Motor neuron (in vitro differentiated cells): ENCODE measurements around the gene RAP1GAP2. TPM values are rescaled to one million over a fixed set of nuclear protein-coding genes. Genes with fewer than 3 reads are reported as not detected.
"Not testable (repeated sequence)": the region's sequence is repeated elsewhere in the genome, so short reads cannot be mapped to it uniquely, and the experiment has no call there.

ENCODE experiments used
- ATAC-seq, 8 experiments: fragments of 200-7000 bp; cut with Tn5 transposase; replicated peaks in 6 of 8; 2 replicates each; pipeline ENCODE4 v1.8.0; 2021; ENCODE audit warnings: mild to moderate bottlenecking in 8 of 8, moderate library complexity in 8 of 8
- H3K27ac ChIP-seq, 2 donors: fragments of 250-450 bp; sonication (Bioruptor Pico); 2 replicates each; pipeline ENCODE4 v1.9.0; 2021; ENCODE audit warnings: antibody characterized with exemption in 2 of 2, mild to moderate bottlenecking in 2 of 2, moderate library complexity in 1 of 2
- H3K4me1 ChIP-seq, 2 donors: fragments of 250-450 bp; sonication (Bioruptor Pico); replicated peaks in 1 of 2; 2 replicates each; pipeline ENCODE4 v1.6.1; 2021; ENCODE audit warnings: antibody characterized with exemption in 2 of 2, mild to moderate bottlenecking in 2 of 2, moderate library complexity in 1 of 2
- H3K4me3 ChIP-seq, 5 donors: fragments of 250-450 bp; sonication (Bioruptor Pico); 2 replicates each; pipeline ENCODE4 v1.9.0; 2021; ENCODE audit warnings: antibody characterized with exemption in 5 of 5, mild to moderate bottlenecking in 5 of 5, moderate library complexity in 4 of 5
- WGBS, 10 experiments: fragments of 450-650 bp; shearing (Covaris generic); methylation state at CpG; one replicate each; pipeline ENCODE4 v1.0.0; 2022; 5-methylcytosine and 5-hydroxymethylcytosine counted together
- in situ Hi-C, 9 experiments: fragments of 400-800 bp; cut with MboI; loops; one replicate each; pipeline ENCODE4 v1.15.0; 2021; ENCODE audit warnings: low sequenced_read_pairs in 9 of 9, low pct_unique_long_range_greater_than_20kb in 2 of 9; ENCODE audit not compliant: unreplicated experiment in 9 of 9
- total RNA-seq, 8 experiments: library from RNA; unstranded; fragments of 300-600 nt; gene quantifications; 2 replicates each; pipeline versions ENCODE4 v1.2.3 to v1.2.4, GENCODE V29; 2022

The RAP1GAP2 gene
- total RNA-seq, 8 experiments from 2014 or later, result 0.76 to 16.7 (median 4.3) TPM

DNA sequence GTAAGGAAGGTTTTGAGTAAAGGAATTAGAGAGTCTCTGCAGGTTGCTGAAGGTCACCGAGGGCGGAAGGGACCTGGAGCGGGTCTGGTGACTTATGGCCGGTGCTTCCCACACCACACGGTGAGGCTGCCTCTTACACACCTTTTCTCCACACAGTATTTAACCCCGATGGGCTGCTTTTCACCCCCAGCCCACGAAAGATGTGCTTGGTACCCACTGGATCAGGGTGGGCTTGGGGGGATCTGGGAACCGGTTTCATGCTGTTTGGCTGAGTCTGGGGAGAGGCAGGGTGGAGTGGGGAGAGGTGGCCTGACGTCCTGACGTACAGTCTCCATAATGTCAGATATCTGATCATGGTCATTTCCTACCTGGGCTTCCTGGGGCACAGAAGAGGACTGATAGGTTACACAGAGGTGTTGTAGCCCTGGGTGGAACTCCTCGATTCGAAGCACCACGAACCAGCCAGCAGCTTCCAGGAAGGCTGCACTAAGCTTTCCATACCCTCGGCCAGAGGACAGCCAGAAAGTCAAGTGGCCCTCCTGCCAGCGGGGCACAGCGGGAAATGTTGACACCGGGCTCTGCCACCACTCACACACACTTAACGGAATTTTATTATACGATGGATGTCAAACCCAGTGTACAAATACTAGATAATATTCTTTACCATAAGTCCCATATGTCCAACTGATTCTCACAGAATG is 233.1 kb downstream of the RAP1GAP2 start:
- Histone ChIP-seq H3K4me3 (no peak overlapping the region), H3K4me1 (no peaks in the 10 kb centered on the region), H3K27ac (no peak overlapping the region)
- WGBS, 10 experiments, result 72 to 100% (median 84%) methylated on average over 1 to 10 of the region's 19 CpGs; no CpG with 5 or more reads in 1 of the 10 experiments
- in situ Hi-C loops, result loop anchor here in 3 of 9 experiments (25.0 kb wide), 1 partner anchor 608 kb away; the partner anchor contains the start of genes CTNS (in 3 of the 3) and SHPK (in 3 of the 3)
- ATAC-seq, result no peak

DNA sequence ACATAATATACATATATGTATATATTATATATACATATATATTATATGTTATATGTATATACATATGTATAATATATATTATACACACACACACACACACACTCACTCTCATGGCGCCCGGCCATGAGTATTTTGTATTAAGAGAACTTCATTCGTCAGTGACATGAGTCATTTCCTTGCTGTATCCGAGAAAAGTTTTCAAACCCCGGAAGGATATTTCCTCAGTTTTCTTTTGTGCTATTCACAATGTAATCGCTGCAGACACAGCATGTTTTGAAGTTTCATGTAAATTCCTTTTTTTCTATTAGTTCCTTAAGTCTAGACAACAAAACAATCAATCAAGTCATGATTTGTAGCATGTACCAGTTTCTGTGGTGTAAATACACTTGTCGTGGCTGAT is 233.9 kb downstream of the RAP1GAP2 start:
- in situ Hi-C loops, result loop anchor here in 3 of 9 experiments (25.0 kb wide), 1 partner anchor 607 kb away; the partner anchor contains the start of genes CTNS (in 3 of the 3) and SHPK (in 3 of the 3)
- 29 to 95% (median 71%) methylated on average over 3 to 7 of the region's 7 CpGs; no CpG with 5 or more reads in 2 of the 10 experiments for WGBS, 10 experiments

GRCh38 chr17:3030852-3031470 is 234.7 kb downstream of the RAP1GAP2 start:
- WGBS, 10 experiments, result 80 to 97% methylated on average over 1 to 6 of the region's 14 CpGs; no CpG with 5 or more reads in 8 of the 10 experiments
- not testable (repeated sequence) for H3K27ac ChIP-seq, H3K4me1 ChIP-seq, ATAC-seq, H3K4me3 ChIP-seq
- in situ Hi-C loops, result loop anchor here in 3 of 9 experiments (25.0 kb wide), 1 partner anchor 606 kb away; the partner anchor contains the start of genes CTNS (in 3 of the 3) and SHPK (in 3 of the 3)

More for the DNA sequence above, 233.9 kb downstream of the RAP1GAP2 start:
- ATAC-seq, result no peak
- Histone ChIP-seq H3K4me1 (no peaks in the 10 kb centered on the region), H3K27ac (no peak overlapping the region), H3K4me3 (no peak overlapping the region)

DNA sequence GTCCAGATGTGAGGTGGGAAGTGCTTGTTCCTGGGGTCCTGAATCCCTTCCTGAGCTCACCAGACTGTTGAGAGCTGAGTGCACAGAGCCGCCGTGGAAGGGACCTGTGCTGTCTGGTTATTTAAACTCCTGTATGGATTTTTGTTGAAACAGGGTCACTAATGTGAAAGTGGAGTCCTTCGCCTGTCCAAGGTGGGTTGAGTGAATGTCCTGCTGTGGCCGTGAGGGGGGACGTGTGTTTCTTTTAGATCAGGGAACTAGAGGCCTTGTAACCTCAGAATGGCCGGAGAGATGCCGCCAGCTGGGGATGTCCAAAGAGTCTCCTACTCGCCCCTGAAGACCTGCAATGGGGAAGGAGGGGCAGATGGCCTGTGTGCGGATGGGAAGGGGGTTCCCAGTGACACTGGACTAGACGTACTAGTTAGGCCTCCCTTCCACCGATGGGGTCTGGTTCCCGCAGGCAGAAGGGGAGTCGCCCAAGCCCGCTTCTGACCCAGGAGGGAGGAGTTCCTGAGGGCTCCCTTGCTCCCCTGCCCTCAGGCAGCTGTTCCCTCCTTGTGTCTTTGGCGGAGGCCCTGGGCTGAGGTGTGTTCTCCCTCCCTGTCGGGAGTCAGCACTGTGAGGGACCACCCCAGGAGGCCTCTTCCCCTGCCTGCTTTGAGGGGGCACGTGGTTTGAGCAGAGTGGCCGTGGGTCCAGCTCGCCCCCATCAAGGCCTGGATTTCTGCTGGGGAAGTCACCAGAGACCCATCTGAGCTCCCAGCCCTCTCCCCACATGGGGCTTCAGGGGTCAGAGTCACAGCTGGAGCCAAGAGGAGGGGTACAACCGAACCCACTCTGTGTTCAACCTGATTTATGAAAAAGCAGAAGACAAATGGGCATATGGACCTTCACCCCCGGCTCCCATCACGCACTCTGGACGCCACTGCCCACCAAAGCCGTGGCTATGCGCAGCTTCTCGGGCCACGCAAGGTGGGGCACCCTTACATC is 236.3 kb downstream of the RAP1GAP2 start:
- peak in 1 of 8 experiments; percentile 9 for ATAC-seq
- Histone ChIP-seq H3K27ac (no peak overlapping the region), H3K4me3 (no peak overlapping the region), H3K4me1 (no peaks in the 10 kb centered on the region)
- WGBS, 10 experiments, result 56 to 100% (median 90%) methylated on average over 1 to 8 of the region's 27 CpGs; no CpG with 5 or more reads in 5 of the 10 experiments
- in situ Hi-C loops, result loop anchor here in 3 of 9 experiments (25.0 kb wide), 1 partner anchor 605 kb away; the partner anchor contains the start of genes CTNS (in 3 of the 3) and SHPK (in 3 of the 3)

- no peak overlapping the region for H3K4me3 ChIP-seq
- H3K4me1 ChIP-seq, result no peaks in the 10 kb centered on the region
- peak in 1 of 8 experiments; percentile 9 for ATAC-seq
- WGBS, 10 experiments, result 90 to 100% (median 98%) methylated on average over 1 to 7 of the region's 15 CpGs; no CpG with 5 or more reads in 6 of the 10 experiments
- no peak overlapping the region for H3K27ac ChIP-seq
- in situ Hi-C loops, result loop anchor here in 3 of 9 experiments (25.0 kb wide), 1 partner anchor 604 kb away; the partner anchor contains the start of genes CTNS (in 3 of the 3) and SHPK (in 3 of the 3)
These were observed 237.0 kb downstream of the RAP1GAP2 start for GRCh38 chr17:3033248-3033640.

GRCh38 chr17:3033741-3034577 is 237.7 kb downstream of the RAP1GAP2 start:
- WGBS, 10 experiments, result 40 to 81% (median 61%) methylated on average over 1 to 7 of the region's 26 CpGs; no CpG with 5 or more reads in 6 of the 10 experiments
- Histone ChIP-seq H3K4me1 (no peaks in the 10 kb centered on the region), H3K4me3 (no peak overlapping the region), H3K27ac (no peak overlapping the region)
- ATAC-seq, result peak in 4 of 8 experiments; percentile 19 to 80 (median 63)
- in situ Hi-C loops, result loop anchor here in 3 of 9 experiments (25.0 kb wide), 1 partner anchor 603 kb away; the partner anchor contains the start of genes CTNS (in 3 of the 3) and SHPK (in 3 of the 3)

- no peak overlapping the region for H3K27ac ChIP-seq
- no peak overlapping the region for H3K4me3 ChIP-seq
- 36 to 80% (median 70%) methylated on average over 1 to 8 of the region's 9 CpGs; no CpG with 5 or more reads in 7 of the 10 experiments for WGBS, 10 experiments
- in situ Hi-C loops, result loop anchor here in 3 of 9 experiments (25.0 kb wide), 1 partner anchor 603 kb away; the partner anchor contains the start of genes CTNS (in 3 of the 3) and SHPK (in 3 of the 3)
- ATAC-seq, result no peak
- no peaks in the 10 kb centered on the region for H3K4me1 ChIP-seq
These were observed 238.3 kb downstream of the RAP1GAP2 start for GRCh38 chr17:3034578-3034920.

DNA sequence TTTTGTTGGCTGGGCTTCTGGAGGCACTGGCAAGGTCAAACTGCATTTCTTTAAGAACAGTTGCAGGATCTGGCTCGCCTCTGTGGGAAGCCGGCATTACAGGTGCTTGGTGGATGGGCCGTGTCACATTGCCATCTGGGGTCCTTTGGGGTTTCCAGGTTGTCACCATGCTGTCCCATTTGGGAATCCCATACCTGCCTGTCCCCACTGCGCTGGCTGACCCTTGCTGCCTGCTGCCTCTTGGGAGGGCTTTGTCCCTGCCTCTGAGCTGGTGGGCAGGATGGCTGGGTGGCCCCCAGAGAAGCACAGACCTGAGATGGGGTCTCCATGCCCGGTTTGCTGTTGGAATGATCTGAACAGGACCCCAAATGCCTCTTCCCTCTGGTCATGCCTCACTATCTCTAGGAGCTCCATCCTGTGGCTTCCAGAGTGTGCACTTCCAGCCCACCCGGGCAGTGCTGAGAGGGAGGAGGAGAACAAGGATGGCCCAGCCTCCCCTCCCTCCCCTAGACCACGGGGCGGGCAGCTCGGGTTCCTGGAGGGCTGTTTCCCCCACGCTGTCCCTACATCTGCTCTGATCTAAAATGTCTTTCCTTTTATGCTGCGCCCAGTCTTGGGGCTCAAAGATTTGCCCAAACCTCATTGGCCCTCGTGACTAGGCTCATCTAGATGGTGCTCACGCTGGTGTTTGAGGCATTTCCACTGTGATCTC is 239.2 kb downstream of the RAP1GAP2 start:
- Histone ChIP-seq H3K27ac (no peak overlapping the region), H3K4me1 (no peaks in the 10 kb centered on the region), H3K4me3 (no peak overlapping the region)
- WGBS, 10 experiments, result 17 to 96% (median 62%) methylated on average over 2 to 7 of the region's 13 CpGs; no CpG with 5 or more reads in 3 of the 10 experiments
- no peak for ATAC-seq
- in situ Hi-C loops, result loop anchor here in 3 of 9 experiments (25.0 kb wide), 1 partner anchor 602 kb away; the partner anchor contains the start of genes CTNS (in 3 of the 3) and SHPK (in 3 of the 3)

DNA sequence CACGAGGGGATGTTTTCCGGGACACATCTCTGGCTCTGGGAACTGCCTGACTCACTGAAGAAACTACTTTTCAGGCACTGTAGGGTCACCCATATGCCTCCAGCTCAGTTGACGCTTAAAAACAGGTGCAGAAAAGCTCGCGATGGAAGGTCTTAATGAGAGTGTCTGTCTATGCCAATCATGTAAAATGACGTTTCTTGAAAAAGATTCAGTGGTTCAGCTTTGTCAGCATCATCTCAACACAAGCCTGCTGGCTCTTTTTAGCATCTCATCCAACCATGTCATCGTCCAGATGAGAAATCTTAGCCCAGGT is 239.7 kb downstream of the RAP1GAP2 start:
- Histone ChIP-seq H3K4me3 (no peak overlapping the region), H3K27ac (no peak overlapping the region), H3K4me1 (no peaks in the 10 kb centered on the region)
- in situ Hi-C loops, result loop anchor here in 3 of 9 experiments (25.0 kb wide), 1 partner anchor 601 kb away; the partner anchor contains the start of genes CTNS (in 3 of the 3) and SHPK (in 3 of the 3)
- no peak for ATAC-seq
- WGBS, 10 experiments, result 65 to 94% (median 81%) methylated on average over 4 to 6 of the region's 7 CpGs; no CpG with 5 or more reads in 3 of the 10 experiments

DNA sequence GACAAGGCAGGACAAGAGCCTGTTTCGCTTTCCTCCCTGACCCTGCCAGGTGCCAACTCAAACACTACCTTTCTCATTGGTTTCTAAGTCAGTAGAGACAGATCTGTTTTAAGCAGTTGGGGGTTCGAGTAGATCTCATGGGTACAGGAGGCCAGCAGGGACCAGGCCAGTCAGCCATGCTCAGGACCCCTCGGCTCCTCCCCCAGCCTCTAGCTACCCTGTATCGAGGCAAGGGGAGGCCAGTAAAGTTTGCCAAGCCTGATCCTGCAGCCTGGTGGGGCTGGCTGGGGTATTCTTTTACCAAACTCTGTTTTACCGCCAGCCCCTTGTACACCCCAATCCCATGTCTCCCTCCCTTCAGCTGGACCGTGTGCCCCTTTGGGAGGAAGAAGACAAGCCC is 240.6 kb downstream of the RAP1GAP2 start:
- Histone ChIP-seq H3K27ac (no peak overlapping the region), H3K4me3 (no peak overlapping the region), H3K4me1 (no peaks in the 10 kb centered on the region)
- 0 to 100% (median 100%) methylated on average over 1 of the region's 6 CpGs; no CpG with 5 or more reads in 7 of the 10 experiments for WGBS, 10 experiments
- in situ Hi-C loops, result loop anchor here in 3 of 9 experiments (25.0 kb wide), 1 partner anchor 601 kb away; the partner anchor contains the start of genes CTNS (in 3 of the 3) and SHPK (in 3 of the 3)
- ATAC-seq, result no peak
